GM12892 (cell line): Measurements from ENCODE around the gene OGT.

Experiments
- POLR2A ChIP-seq: IDR thresholded peaks from 2 replicates; pipeline ENCODE4 v1.6.1; 2011; ENCODE audit warnings: low read depth, low read length, control low read depth
- POLR2AphosphoS5 ChIP-seq: IDR thresholded peaks from 2 replicates; pipeline ENCODE4 v1.6.1; 2011; ENCODE audit warnings: low read depth, low read length, control low read depth

GRCh38 chrX:71612256-71612655 is 79.4 kb downstream of the OGT start:
- no peak for TF ChIP-seq POLR2A
- no peak for TF ChIP-seq POLR2AphosphoS5
